Gastrocnemius medialis (tissue), 4 donors: Measurements from ENCODE around the gene MPPED2. TPM values are rescaled to one million over a fixed set of nuclear protein-coding genes. Genes with fewer than 3 reads are reported as not detected.
A peak's percentile ranks its signal among the peaks of the same experiment; 100 is the strongest.

ENCODE experiments used
- ATAC-seq, 2 donors: fragments of 150-250 bp; one replicate each; pipeline ENCODE4 v1.9.1; 2016
- DNase-seq, 2 donors: peaks; one replicate each; pipeline ENCODE4 v3.0.0-alpha.2; 2019
- H3K27ac ChIP-seq, 4 donors: fragments of 200-600 bp; sonication (generic); 1 replicate in 1 of 4; 2 replicates in 3 of 4; pipeline ENCODE4 v1.5.1; 2016 to 2018; ENCODE audit warnings: mild to moderate bottlenecking in 2 of 4, moderate library complexity in 1 of 4
- H3K27me3 ChIP-seq, 3 donors: fragments of 200-600 bp; sonication (generic) in 2 of 3; 1 replicate in 1 of 3; 2 replicates in 2 of 3; pipeline versions ENCODE4 v1.5.1 to v1.6.0; 2016 to 2019; ENCODE audit warnings: mild to moderate bottlenecking in 1 of 3, moderate library complexity in 1 of 3
- H3K36me3 ChIP-seq, 2 donors: fragments of 200-600 bp; sonication (generic) in 1 of 2; one replicate each; pipeline ENCODE4 v1.5.1; 2017 to 2018
- H3K4me1 ChIP-seq, 2 donors: fragments of 200-600 bp; sonication (generic) in 1 of 2; one replicate each; pipeline ENCODE4 v1.5.1; 2016 to 2017; ENCODE audit warnings: mild to moderate bottlenecking in 2 of 2
- H3K4me3 ChIP-seq, 4 donors: fragments of 200-600 bp; sonication (generic) in 3 of 4; 1 replicate in 1 of 4; 2 replicates in 3 of 4; pipeline ENCODE4 v1.5.1; 2016 to 2019; ENCODE audit warnings: mild to moderate bottlenecking in 2 of 4
- H3K9me3 ChIP-seq, 3 donors: fragments of 200-600 bp; sonication (generic) in 2 of 3; 1 replicate in 1 of 3; 2 replicates in 2 of 3; pipeline ENCODE4 v1.5.1; 2016 to 2019
- CTCF ChIP-seq, 5 experiments: fragments of 450-650 bp in 3 of 5; fragments of 200-600 bp in 2 of 5; sonication (generic) in 2 of 5; IDR thresholded peaks in 4 of 5; conservative IDR thresholded peaks in 1 of 5; 1 replicate in 4 of 5; 2 replicates in 1 of 5; pipeline ENCODE4 v1.5.1; 2016 to 2019; ENCODE audit warnings: antibody characterized with exemption in 5 of 5, mild to moderate bottlenecking in 3 of 5, moderate library complexity in 3 of 5
- POLR2A ChIP-seq, 2 donors: fragments of 450-650 bp; IDR thresholded peaks; one replicate each; pipeline ENCODE4 v1.6.1; 2017; ENCODE audit warnings: antibody characterized with exemption in 2 of 2, mild to moderate bottlenecking in 2 of 2, moderate library complexity in 2 of 2
- in situ Hi-C, 4 donors: fragments of 200-750 bp; cut with MboI; loops; one replicate each; pipeline versions ENCODE4 v1.15.0 to v1.8.0; 2017; ENCODE audit warnings: low sequenced_read_pairs in 4 of 4
- intact Hi-C: fragments of 100-400 bp; cut with DNase I; formaldehyde crosslinking; loops from one replicate; pipeline ENCODE4 v1.15.1; 2023; ENCODE audit warnings: low total_unique reads
- total RNA-seq, 4 donors: library from RNA; depleted of rRNA; stranded (reverse); fragments of >200 nt; gene quantifications; one replicate each; pipeline versions ENCODE4 v1.1.0 to v1.2.3, GENCODE V29; 2016

MPPED2 gene
- total RNA-seq, 4 donors from 2014 or later: 0.78 to 4.4 (median 2.2) TPM

GRCh38 chr11:30487200-30487898 lies 98.8 kb downstream of the MPPED2 start:
- ATAC-seq (peak; percentile 19 to 47), DNase-seq (peak in 1 of 2 donors; percentile 33)
- in situ Hi-C loops (no loop called here), intact Hi-C loops (no loop called here)
- peak overlapping the region in 2 of 4 donors; percentile 72 to 84 for H3K27ac ChIP-seq
- no peaks in the 10 kb centered on the region for H3K9me3 ChIP-seq
- TF ChIP-seq CTCF (IDR thresholded peaks at IDR 0.05 in 4 of 5, conservative IDR thresholded peaks at IDR 0.05 in 1 of 5) (no peak), POLR2A (IDR thresholded peaks at IDR 0.05) (no peak)
- H3K36me3 ChIP-seq: no peaks in the 10 kb centered on the region
- H3K4me1 ChIP-seq: peaks cover 26 to 48% of the 10 kb centered on the region in 2 donors
- H3K4me3 ChIP-seq: no peak overlapping the region
- no peaks in the 10 kb centered on the region for H3K27me3 ChIP-seq

GRCh38 chr11:30485756-30486155 lies 100.4 kb downstream of the MPPED2 start:
- in situ Hi-C loops (no loop called here), intact Hi-C loops (no loop called here)
- Histone ChIP-seq H3K27ac (no peak overlapping the region), H3K36me3 (no peaks in the 10 kb centered on the region), H3K9me3 (no peaks in the 10 kb centered on the region), H3K4me1 (peaks cover 26 to 53% of the 10 kb centered on the region in 2 donors), H3K27me3 (no peaks in the 10 kb centered on the region), H3K4me3 (no peak overlapping the region)
- DNase-seq (no peak), ATAC-seq (no peak)
- TF ChIP-seq CTCF (IDR thresholded peaks at IDR 0.05 in 4 of 5, conservative IDR thresholded peaks at IDR 0.05 in 1 of 5): no peak
- no peak for TF ChIP-seq POLR2A (IDR thresholded peaks at IDR 0.05)

- no peaks in the 10 kb centered on the region for H3K27me3 ChIP-seq
- no peak overlapping the region for H3K4me3 ChIP-seq
- peaks cover 27 to 54% of the 10 kb centered on the region in 2 donors for H3K4me1 ChIP-seq
- intact Hi-C loops: no loop called here
- TF ChIP-seq CTCF (IDR thresholded peaks at IDR 0.05 in 4 of 5, conservative IDR thresholded peaks at IDR 0.05 in 1 of 5): no peak
- TF ChIP-seq POLR2A (IDR thresholded peaks at IDR 0.05): no peak
- ATAC-seq: no peak
- no peak overlapping the region for H3K27ac ChIP-seq
- H3K36me3 ChIP-seq: no peaks in the 10 kb centered on the region
- DNase-seq: no peak
- no peaks in the 10 kb centered on the region for H3K9me3 ChIP-seq
- in situ Hi-C loops: no loop called here
Observed at GRCh38 chr11:30485222-30485621, 100.9 kb downstream of the MPPED2 start.

GRCh38 chr11:30483056-30483455 lies 103.1 kb downstream of the MPPED2 start:
- intact Hi-C loops: no loop called here
- TF ChIP-seq CTCF (IDR thresholded peaks at IDR 0.05 in 4 of 5, conservative IDR thresholded peaks at IDR 0.05 in 1 of 5) (no peak), POLR2A (IDR thresholded peaks at IDR 0.05) (no peak)
- Histone ChIP-seq H3K4me3 (no peak overlapping the region), H3K27me3 (no peaks in the 10 kb centered on the region), H3K4me1 (peaks cover 27 to 51% of the 10 kb centered on the region in 2 donors), H3K27ac (peak overlapping the region in 2 of 4 donors; percentile 2 to 20), H3K9me3 (no peaks in the 10 kb centered on the region), H3K36me3 (no peaks in the 10 kb centered on the region)
- DNase-seq: no peak
- no peak for ATAC-seq
- in situ Hi-C loops: no loop called here
